HepG2 (cell line): ENCODE results near the gene GLO1. TPM values are rescaled to one million over a fixed set of nuclear protein-coding genes. Genes with fewer than 3 reads are reported as not detected.

Source experiments
- ADNP ChIP-seq: sonication (generic); formaldehyde crosslinking; IDR thresholded peaks from 2 replicates; pipeline ENCODE4 v1.4.0; 2020; ENCODE audit warnings: missing genetic modification reagents
- AGO1 ChIP-seq: fragments of 200-400 bp; formaldehyde crosslinking; IDR thresholded peaks from 2 replicates; pipeline ENCODE4 v1.6.1; 2017; ENCODE audit warnings: mild to moderate bottlenecking, low read depth, low read length, moderate library complexity; ENCODE audit not compliant: poor library complexity, severe bottlenecking
- DMAP1 ChIP-seq: IDR thresholded peaks from 2 replicates; pipeline ENCODE4 v1.6.1; 2016
- FOXM1 ChIP-seq: sonication (generic); formaldehyde crosslinking; IDR thresholded peaks from 2 replicates; pipeline ENCODE4 v1.5.0; 2020; ENCODE audit warnings: missing genetic modification reagents
- HMG20A ChIP-seq: IDR thresholded peaks from 2 replicates; pipeline ENCODE4 v1.6.1; 2016; ENCODE audit warnings: borderline replicate concordance
- IKZF1 ChIP-seq: fragments of 450-650 bp; IDR thresholded peaks from 2 replicates; pipeline ENCODE4 v1.7.1; 2016
- KDM2A ChIP-seq: sonication (generic); formaldehyde crosslinking; IDR thresholded peaks from 2 replicates; pipeline ENCODE4 v1.4.0; 2020; ENCODE audit warnings: low read depth, missing genetic modification reagents, borderline replicate concordance
- KDM4B ChIP-seq: sonication (generic); formaldehyde crosslinking; IDR thresholded peaks from 2 replicates; pipeline ENCODE4 v1.4.0; 2020; ENCODE audit warnings: missing genetic modification reagents
- NCOA2 ChIP-seq: sonication (generic); formaldehyde crosslinking; IDR thresholded peaks from 2 replicates; pipeline ENCODE4 v1.8.0; 2022; ENCODE audit warnings: inconsistent platforms
- NCOA5 ChIP-seq: sonication (generic); formaldehyde crosslinking; IDR thresholded peaks from 2 replicates; pipeline ENCODE4 v1.4.0; 2020; ENCODE audit warnings: missing genetic modification reagents
- RAD51 ChIP-seq: fragments of 450-650 bp; IDR thresholded peaks from 2 replicates; pipeline ENCODE4 v1.6.1; 2016; ENCODE audit warnings: borderline replicate concordance
- RBFOX2 ChIP-seq: fragments of 200-400 bp; formaldehyde crosslinking; IDR thresholded peaks from 2 replicates; pipeline ENCODE4 v1.6.1; 2017; ENCODE audit warnings: low read depth, mild to moderate bottlenecking, low read length
- REPIN1 ChIP-seq: sonication (generic); formaldehyde crosslinking; IDR thresholded peaks from 2 replicates; pipeline ENCODE4 v1.8.0; 2022; ENCODE audit warnings: missing genetic modification reagents, low read depth, mild to moderate bottlenecking, borderline replicate concordance
- SETDB1 ChIP-seq: sonication (generic); formaldehyde crosslinking; IDR thresholded peaks from 2 replicates; pipeline ENCODE4 v1.5.1; 2020; ENCODE audit warnings: missing genetic modification reagents, mild to moderate bottlenecking, borderline replicate concordance
- SPEN ChIP-seq: sonication (generic); formaldehyde crosslinking; IDR thresholded peaks from 2 replicates; pipeline ENCODE4 v1.5.1; 2020; ENCODE audit warnings: low read depth, mild to moderate bottlenecking, missing genetic modification reagents
- WIZ ChIP-seq: sonication (generic); formaldehyde crosslinking; IDR thresholded peaks from 2 replicates; pipeline ENCODE4 v1.5.1; 2020; ENCODE audit warnings: mild to moderate bottlenecking, missing genetic modification reagents
- YEATS4 ChIP-seq: sonication (generic); formaldehyde crosslinking; IDR thresholded peaks from 2 replicates; pipeline ENCODE4 v1.4.0; 2020; ENCODE audit warnings: missing genetic modification reagents, borderline replicate concordance
- ZNF331 ChIP-seq: sonication (generic); formaldehyde crosslinking; IDR thresholded peaks from 2 replicates; pipeline ENCODE4 v1.4.0; 2020; ENCODE audit warnings: missing genetic modification reagents
- ZNF354B ChIP-seq: sonication (generic); formaldehyde crosslinking; IDR thresholded peaks from 2 replicates; pipeline ENCODE4 v1.8.0; 2022; ENCODE audit warnings: mild to moderate bottlenecking, missing genetic modification reagents
- ZSCAN20 ChIP-seq: sonication (generic); formaldehyde crosslinking; IDR thresholded peaks from 2 replicates; pipeline ENCODE4 v1.4.0; 2020; ENCODE audit warnings: missing genetic modification reagents, mild to moderate bottlenecking, borderline replicate concordance
- polyA plus RNA-seq, 8 experiments: library from polyadenylated mRNA; depleted of rRNA in 3 of 8; stranded (reverse) in 7 of 8; unstranded in 1 of 8; fragments of >200 nt; fragmentation: Illumina TruSeq in 4 of 8; extraction: Trizol in 4 of 8; gene quantifications; 2 replicates each; pipeline versions ENCODE4 v1.2.1 to v1.2.3, GENCODE V29; 2011 to 2016; ENCODE audit warnings: low read depth in 4 of 8, missing spikeins in 1 of 8, mixed read lengths in 1 of 8; ENCODE audit not compliant: insufficient read depth in 1 of 8
- total RNA-seq, 5 experiments: library from RNA; depleted of rRNA; stranded (reverse); fragments of >200 nt; fragmentation: Illumina TruSeq; extraction: Trizol; gene quantifications; 2 replicates each; pipeline ENCODE4 v1.2.3, GENCODE V29; 2016; ENCODE audit warnings: low read depth in 1 of 5
- TF ChIP-seq, protein P1 (sequence below): sonication (generic); formaldehyde crosslinking; IDR thresholded peaks from 2 replicates; pipeline ENCODE4 v1.5.1; 2020; ENCODE audit warnings: missing genetic modification reagents, mild to moderate bottlenecking, borderline replicate concordance
- TF ChIP-seq, protein P2 (sequence below): sonication (generic); formaldehyde crosslinking; IDR thresholded peaks from 2 replicates; pipeline ENCODE4 v1.4.0; 2020; ENCODE audit warnings: missing genetic modification reagents
- TF ChIP-seq, protein P3 (sequence below): sonication (generic); formaldehyde crosslinking; IDR thresholded peaks from 2 replicates; pipeline ENCODE4 v1.5.0; 2020; ENCODE audit warnings: mild to moderate bottlenecking, missing genetic modification reagents, borderline replicate concordance

The GLO1 gene
- total and polyA plus RNA-seq, 2 of the 13 experiments (the other 11 are each of a cell fraction or from before 2014, with no cell fraction given) = 77.1 to 177 TPM

DNA sequence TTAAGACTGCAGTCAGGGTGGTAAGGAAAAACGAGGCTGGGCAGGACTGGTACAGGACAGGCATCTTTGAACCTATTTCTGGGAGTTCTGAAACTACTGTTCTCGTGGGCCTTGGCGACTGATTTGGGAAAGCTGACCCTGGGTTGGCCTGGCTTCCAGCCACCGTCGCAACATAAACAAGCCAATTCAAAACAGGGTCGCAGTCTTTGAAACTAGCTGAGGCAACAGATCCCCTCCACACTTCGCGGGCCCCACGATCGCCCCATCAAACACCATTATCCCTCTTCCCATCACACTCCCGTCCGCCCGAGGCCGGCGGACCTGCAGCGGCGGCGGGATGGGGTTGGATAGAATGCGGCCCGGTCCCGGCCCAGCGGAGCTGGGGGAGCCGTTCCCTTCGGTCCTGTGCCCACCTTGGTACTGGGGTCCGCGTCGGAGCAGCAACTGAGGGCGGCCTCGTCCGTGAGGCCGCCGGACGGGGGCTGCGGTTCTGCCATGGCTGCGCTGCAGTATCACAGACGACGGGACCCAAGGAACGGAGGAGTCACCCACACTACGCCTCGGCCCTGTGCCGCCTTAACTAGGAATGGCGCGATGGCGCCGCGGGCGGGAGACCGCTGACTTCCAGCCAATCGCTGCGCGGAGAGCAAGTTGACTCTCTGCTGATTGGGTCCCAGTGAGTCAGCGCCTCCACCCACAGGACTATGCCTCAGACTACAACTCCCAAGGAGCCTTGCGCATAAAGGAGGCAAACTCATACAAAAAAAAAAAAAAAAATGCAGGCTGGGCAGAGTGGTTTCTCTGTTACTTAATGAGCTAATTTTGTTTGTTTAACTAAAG is at the start of gene GLO1 (continued):
- no peak for TF ChIP-seq SETDB1 (CRISPR knock-in tag)
- TF ChIP-seq FOXM1 (CRISPR knock-in tag) = no peak
- TF ChIP-seq ADNP = no peak
- TF ChIP-seq WIZ = peak; percentile 87; the same call in 1 of the 2 replicates
- TF ChIP-seq ZNF354B (CRISPR knock-in tag) = no peak
- TF ChIP-seq YEATS4 (CRISPR knock-in tag) = peak; percentile 90; the same call in 1 of the 2 replicates
- TF ChIP-seq ZNF331 (CRISPR knock-in tag) = peak; percentile 67
- no peak for TF ChIP-seq HMG20A (CRISPR knock-in tag)
- TF ChIP-seq KDM4B (CRISPR knock-in tag) = peak; percentile 49; the same call in 1 of the 2 replicates
- TF ChIP-seq ZSCAN20 (CRISPR knock-in tag) = no peak
- TF ChIP-seq KDM2A = peak; percentile 94
- TF ChIP-seq NCOA5 (CRISPR knock-in tag) = no peak
- TF ChIP-seq AGO1 = no peak
- TF ChIP-seq, protein P1, sequence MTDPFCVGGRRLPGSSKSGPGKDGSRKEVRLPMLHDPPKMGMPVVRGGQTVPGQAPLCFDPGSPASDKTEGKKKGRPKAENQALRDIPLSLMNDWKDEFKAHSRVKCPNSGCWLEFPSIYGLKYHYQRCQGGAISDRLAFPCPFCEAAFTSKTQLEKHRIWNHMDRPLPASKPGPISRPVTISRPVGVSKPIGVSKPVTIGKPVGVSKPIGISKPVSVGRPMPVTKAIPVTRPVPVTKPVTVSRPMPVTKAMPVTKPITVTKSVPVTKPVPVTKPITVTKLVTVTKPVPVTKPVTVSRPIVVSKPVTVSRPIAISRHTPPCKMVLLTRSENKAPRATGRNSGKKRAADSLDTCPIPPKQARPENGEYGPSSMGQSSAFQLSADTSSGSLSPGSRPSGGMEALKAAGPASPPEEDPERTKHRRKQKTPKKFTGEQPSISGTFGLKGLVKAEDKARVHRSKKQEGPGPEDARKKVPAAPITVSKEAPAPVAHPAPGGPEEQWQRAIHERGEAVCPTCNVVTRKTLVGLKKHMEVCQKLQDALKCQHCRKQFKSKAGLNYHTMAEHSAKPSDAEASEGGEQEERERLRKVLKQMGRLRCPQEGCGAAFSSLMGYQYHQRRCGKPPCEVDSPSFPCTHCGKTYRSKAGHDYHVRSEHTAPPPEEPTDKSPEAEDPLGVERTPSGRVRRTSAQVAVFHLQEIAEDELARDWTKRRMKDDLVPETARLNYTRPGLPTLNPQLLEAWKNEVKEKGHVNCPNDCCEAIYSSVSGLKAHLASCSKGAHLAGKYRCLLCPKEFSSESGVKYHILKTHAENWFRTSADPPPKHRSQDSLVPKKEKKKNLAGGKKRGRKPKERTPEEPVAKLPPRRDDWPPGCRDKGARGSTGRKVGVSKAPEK (CRISPR knock-in tag) = 0 out of 2 replicates have a peak, but pooled peaks have one; percentile 79
- no peak for TF ChIP-seq NCOA2 (CRISPR knock-in tag)
- peak; percentile 78 for TF ChIP-seq REPIN1 (CRISPR knock-in tag)
- TF ChIP-seq, protein P2, sequence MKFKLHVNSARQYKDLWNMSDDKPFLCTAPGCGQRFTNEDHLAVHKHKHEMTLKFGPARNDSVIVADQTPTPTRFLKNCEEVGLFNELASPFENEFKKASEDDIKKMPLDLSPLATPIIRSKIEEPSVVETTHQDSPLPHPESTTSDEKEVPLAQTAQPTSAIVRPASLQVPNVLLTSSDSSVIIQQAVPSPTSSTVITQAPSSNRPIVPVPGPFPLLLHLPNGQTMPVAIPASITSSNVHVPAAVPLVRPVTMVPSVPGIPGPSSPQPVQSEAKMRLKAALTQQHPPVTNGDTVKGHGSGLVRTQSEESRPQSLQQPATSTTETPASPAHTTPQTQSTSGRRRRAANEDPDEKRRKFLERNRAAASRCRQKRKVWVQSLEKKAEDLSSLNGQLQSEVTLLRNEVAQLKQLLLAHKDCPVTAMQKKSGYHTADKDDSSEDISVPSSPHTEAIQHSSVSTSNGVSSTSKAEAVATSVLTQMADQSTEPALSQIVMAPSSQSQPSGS (CRISPR knock-in tag) = peak; percentile 91
- TF ChIP-seq IKZF1 = no peak
- TF ChIP-seq RBFOX2 = peak; percentile 94
- TF ChIP-seq SPEN (CRISPR knock-in tag) = peak; percentile 93
- TF ChIP-seq, protein P3, sequence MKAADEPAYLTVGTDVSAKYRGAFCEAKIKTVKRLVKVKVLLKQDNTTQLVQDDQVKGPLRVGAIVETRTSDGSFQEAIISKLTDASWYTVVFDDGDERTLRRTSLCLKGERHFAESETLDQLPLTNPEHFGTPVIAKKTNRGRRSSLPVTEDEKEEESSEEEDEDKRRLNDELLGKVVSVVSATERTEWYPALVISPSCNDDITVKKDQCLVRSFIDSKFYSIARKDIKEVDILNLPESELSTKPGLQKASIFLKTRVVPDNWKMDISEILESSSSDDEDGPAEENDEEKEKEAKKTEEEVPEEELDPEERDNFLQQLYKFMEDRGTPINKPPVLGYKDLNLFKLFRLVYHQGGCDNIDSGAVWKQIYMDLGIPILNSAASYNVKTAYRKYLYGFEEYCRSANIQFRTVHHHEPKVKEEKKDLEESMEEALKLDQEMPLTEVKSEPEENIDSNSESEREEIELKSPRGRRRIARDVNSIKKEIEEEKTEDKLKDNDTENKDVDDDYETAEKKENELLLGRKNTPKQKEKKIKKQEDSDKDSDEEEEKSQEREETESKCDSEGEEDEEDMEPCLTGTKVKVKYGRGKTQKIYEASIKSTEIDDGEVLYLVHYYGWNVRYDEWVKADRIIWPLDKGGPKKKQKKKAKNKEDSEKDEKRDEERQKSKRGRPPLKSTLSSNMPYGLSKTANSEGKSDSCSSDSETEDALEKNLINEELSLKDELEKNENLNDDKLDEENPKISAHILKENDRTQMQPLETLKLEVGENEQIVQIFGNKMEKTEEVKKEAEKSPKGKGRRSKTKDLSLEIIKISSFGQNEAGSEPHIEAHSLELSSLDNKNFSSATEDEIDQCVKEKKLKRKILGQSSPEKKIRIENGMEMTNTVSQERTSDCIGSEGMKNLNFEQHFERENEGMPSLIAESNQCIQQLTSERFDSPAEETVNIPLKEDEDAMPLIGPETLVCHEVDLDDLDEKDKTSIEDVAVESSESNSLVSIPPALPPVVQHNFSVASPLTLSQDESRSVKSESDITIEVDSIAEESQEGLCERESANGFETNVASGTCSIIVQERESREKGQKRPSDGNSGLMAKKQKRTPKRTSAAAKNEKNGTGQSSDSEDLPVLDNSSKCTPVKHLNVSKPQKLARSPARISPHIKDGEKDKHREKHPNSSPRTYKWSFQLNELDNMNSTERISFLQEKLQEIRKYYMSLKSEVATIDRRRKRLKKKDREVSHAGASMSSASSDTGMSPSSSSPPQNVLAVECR = peak; percentile 83; the same call in 1 of the 2 replicates
- TF ChIP-seq DMAP1 (CRISPR knock-in tag) = peak; percentile 57; the same call in 1 of the 2 replicates
- TF ChIP-seq RAD51 = no peak
